Measurements from ENCODE around the gene CCDC178.
"Not testable (repeated sequence)": the region's sequence is repeated elsewhere in the genome, so short reads cannot be mapped to it uniquely, and the experiment has no call there.

Gene CCDC178

DNA sequence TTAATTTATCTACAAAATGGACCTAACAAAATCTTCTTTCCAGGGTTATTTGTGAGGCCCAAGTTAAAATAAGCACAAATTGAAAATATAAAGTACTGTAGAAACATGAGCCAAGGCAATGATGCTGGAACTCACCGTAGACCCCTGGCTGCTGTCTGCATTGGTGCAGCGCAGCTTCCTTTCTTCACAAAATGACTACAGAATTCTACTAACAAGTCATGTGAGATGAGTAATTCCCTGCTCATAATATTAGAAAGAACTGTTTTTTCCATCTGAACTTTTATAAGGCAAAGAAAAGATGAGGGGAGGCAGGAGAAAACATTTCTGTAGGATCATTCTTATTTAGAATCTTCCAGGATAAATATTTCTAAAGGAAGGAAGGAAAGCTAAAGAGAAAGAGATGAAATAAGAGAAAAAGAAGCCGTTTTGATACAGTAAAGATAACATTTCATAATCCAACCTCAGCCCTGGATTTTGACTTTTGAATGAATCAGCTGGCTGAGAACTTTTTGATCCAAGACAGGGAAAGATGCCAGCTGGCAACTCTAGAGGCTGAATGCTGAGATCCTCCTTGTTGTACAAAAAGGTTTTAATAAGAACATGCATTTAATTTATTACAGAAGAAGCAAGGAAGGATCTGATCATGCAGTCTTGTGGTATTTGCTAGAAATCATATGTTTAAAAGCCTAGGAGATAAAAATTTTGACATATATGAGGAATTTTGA, 483.8 kb downstream of the CCDC178 start:
- Histone ChIP-seq H4K20me1 (ENCODE audit: low read depth, low read length) (no peaks in the 10 kb centered on the region), H3K27me3 (ENCODE audit: low read length) (no peaks in the 10 kb centered on the region), H3K4me3 (ENCODE audit: insufficient read depth, low read length, poor library complexity, severe bottlenecking) (no peak overlapping the region), H3F3A (ENCODE audit: insufficient read depth) (no peaks in the 10 kb centered on the region), H3K27ac (ENCODE audit: low read depth, low read length) (no peak overlapping the region), H3K9me3 (ENCODE audit: insufficient read depth, low read length) (no peaks in the 10 kb centered on the region), H3K9ac (ENCODE audit: low read length) (no peak overlapping the region), H2AFZ (ENCODE audit: low read depth, low read length, severe bottlenecking) (no peak overlapping the region), H3K79me2 (ENCODE audit: insufficient read depth, low read length) (no peaks in the 10 kb centered on the region), H3K36me3 (ENCODE audit: low read length) (no peaks in the 10 kb centered on the region), H3K4me2 (ENCODE audit: low read depth, low read length, poor library complexity, severe bottlenecking) (no peak overlapping the region), H3K9me2 (replicated peaks; ENCODE audit: insufficient read depth, low read length) (no peaks in the 10 kb centered on the region)
- TF ChIP-seq, protein P1, sequence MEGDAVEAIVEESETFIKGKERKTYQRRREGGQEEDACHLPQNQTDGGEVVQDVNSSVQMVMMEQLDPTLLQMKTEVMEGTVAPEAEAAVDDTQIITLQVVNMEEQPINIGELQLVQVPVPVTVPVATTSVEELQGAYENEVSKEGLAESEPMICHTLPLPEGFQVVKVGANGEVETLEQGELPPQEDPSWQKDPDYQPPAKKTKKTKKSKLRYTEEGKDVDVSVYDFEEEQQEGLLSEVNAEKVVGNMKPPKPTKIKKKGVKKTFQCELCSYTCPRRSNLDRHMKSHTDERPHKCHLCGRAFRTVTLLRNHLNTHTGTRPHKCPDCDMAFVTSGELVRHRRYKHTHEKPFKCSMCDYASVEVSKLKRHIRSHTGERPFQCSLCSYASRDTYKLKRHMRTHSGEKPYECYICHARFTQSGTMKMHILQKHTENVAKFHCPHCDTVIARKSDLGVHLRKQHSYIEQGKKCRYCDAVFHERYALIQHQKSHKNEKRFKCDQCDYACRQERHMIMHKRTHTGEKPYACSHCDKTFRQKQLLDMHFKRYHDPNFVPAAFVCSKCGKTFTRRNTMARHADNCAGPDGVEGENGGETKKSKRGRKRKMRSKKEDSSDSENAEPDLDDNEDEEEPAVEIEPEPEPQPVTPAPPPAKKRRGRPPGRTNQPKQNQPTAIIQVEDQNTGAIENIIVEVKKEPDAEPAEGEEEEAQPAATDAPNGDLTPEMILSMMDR (IDR thresholded peaks at IDR 0.05; ENCODE audit: insufficient read depth, low read length, poor library complexity, severe bottlenecking) = no peak
- TF ChIP-seq EZH2phosphoT487 (conservative IDR thresholded peaks at IDR 0.05; ENCODE audit: low read length) = no peak

DNA sequence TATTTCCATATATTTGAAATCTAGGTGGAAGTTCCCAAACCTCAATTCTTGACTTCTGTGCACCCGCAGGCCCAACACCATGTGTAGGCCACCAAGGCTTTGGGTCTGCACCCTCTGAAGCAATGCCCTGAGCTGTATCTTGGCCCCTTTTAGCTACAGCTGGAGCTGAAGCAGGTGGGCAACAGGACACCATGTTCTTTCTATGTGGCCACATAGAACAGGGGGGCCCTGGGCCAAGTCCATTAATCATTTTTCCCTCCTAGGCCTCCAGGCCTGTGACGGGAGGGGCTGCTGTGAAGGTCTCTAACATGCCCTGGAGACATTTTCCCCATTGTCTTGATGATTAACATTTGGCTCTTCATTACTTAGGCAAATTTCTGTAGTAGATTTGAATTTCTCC, 488.2 kb downstream of the CCDC178 start:
- H3K4me3 ChIP-seq (ENCODE audit: insufficient read depth, low read length, poor library complexity, severe bottlenecking); H3F3A ChIP-seq (ENCODE audit: insufficient read depth); H2AFZ ChIP-seq (ENCODE audit: low read depth, low read length, severe bottlenecking); H3K79me2 ChIP-seq (ENCODE audit: insufficient read depth, low read length); H3K36me3 ChIP-seq (ENCODE audit: low read length); H3K9me2 ChIP-seq (replicated peaks; ENCODE audit: insufficient read depth, low read length); H3K4me2 ChIP-seq (ENCODE audit: low read depth, low read length, poor library complexity, severe bottlenecking); H3K9me3 ChIP-seq (ENCODE audit: insufficient read depth, low read length); H4K20me1 ChIP-seq (ENCODE audit: low read depth, low read length); H3K9ac ChIP-seq (ENCODE audit: low read length); H3K27me3 ChIP-seq (ENCODE audit: low read length); H3K27ac ChIP-seq (ENCODE audit: low read depth, low read length): not testable (repeated sequence)

DNA sequence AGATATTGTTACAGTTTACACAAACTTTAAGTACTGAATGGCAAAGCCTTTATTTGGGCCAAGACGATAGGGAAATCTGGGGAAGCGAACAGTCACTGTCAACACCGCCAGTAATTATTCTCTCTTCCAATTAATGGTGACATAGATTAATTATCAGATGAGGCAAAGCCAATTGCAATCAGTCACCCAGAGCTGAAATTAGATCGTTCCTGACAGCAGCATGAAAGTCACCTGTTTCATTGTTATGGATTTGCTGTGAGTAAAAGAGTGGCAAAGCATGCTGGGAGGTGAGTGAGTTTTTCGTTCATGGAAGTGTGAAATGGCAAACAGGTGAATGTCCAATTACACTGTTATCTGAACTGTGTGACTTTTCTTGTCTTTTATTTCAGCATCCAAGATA, 502.9 kb downstream of the CCDC178 start:
- Histone ChIP-seq H4K20me1 (ENCODE audit: low read depth, low read length) (no peaks in the 10 kb centered on the region), H3K9me3 (ENCODE audit: insufficient read depth, low read length) (no peaks in the 10 kb centered on the region), H3K4me3 (ENCODE audit: insufficient read depth, low read length, poor library complexity, severe bottlenecking) (no peak overlapping the region), H3K9me2 (replicated peaks; ENCODE audit: insufficient read depth, low read length) (no peaks in the 10 kb centered on the region), H3K9ac (ENCODE audit: low read length) (no peak overlapping the region), H3K4me2 (ENCODE audit: low read depth, low read length, poor library complexity, severe bottlenecking) (no peak overlapping the region), H3K27ac (ENCODE audit: low read depth, low read length) (no peak overlapping the region), H3K36me3 (ENCODE audit: low read length) (no peaks in the 10 kb centered on the region), H3F3A (ENCODE audit: insufficient read depth) (no peaks in the 10 kb centered on the region), H3K79me2 (ENCODE audit: insufficient read depth, low read length) (no peaks in the 10 kb centered on the region), H2AFZ (ENCODE audit: low read depth, low read length, severe bottlenecking) (no peak overlapping the region), H3K27me3 (ENCODE audit: low read length) (no peaks in the 10 kb centered on the region)
- no peak for TF ChIP-seq EZH2phosphoT487 (conservative IDR thresholded peaks at IDR 0.05; ENCODE audit: low read length)
- TF ChIP-seq, protein P1 (IDR thresholded peaks at IDR 0.05; ENCODE audit: insufficient read depth, low read length, poor library complexity, severe bottlenecking) = no peak

DNA sequence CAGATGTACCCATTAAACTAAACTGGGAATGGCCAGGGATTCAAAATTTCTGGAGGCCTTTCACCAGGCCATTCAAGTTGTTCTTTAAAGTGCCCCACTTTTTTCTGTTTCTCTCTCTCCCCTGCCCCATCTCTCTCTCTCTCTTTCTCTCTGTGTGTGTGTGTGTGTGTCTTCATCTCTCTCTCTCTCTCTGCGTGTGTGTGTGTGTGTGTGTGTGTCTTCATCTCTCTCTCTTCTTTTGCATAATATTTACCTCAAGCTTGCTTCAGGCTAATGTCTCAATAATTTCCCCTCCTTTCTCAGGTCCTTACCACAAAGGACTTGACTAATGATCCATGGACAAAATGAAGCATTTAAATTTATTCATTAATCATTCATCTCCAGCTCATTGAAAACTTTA, 503.5 kb downstream of the CCDC178 start:
- Histone ChIP-seq H3K4me3 (ENCODE audit: insufficient read depth, low read length, poor library complexity, severe bottlenecking) (no peak overlapping the region), H2AFZ (ENCODE audit: low read depth, low read length, severe bottlenecking) (no peak overlapping the region), H3K79me2 (ENCODE audit: insufficient read depth, low read length) (no peaks in the 10 kb centered on the region), H3F3A (ENCODE audit: insufficient read depth) (no peaks in the 10 kb centered on the region), H3K4me2 (ENCODE audit: low read depth, low read length, poor library complexity, severe bottlenecking) (no peak overlapping the region), H3K27me3 (ENCODE audit: low read length) (no peaks in the 10 kb centered on the region), H3K9ac (ENCODE audit: low read length) (no peak overlapping the region), H4K20me1 (ENCODE audit: low read depth, low read length) (no peaks in the 10 kb centered on the region), H3K36me3 (ENCODE audit: low read length) (no peaks in the 10 kb centered on the region), H3K9me3 (ENCODE audit: insufficient read depth, low read length) (no peaks in the 10 kb centered on the region), H3K9me2 (replicated peaks; ENCODE audit: insufficient read depth, low read length) (no peaks in the 10 kb centered on the region), H3K27ac (ENCODE audit: low read depth, low read length) (no peak overlapping the region)
- TF ChIP-seq, protein P1 (IDR thresholded peaks at IDR 0.05; ENCODE audit: insufficient read depth, low read length, poor library complexity, severe bottlenecking) = no peak
- TF ChIP-seq EZH2phosphoT487 (conservative IDR thresholded peaks at IDR 0.05; ENCODE audit: low read length) = no peak

Data from SU-DHL-6 (cell line).